Epithelial cell of proximal tubule (primary cell): ENCODE measurements around the gene SMAD6. TPM values are rescaled to one million over a fixed set of nuclear protein-coding genes. Genes with fewer than 3 reads are reported as not detected.

Experiments used
- DNase-seq: peaks from one replicate; pipeline ENCODE4 v3.0.0-alpha.2; 2011; ENCODE audit warnings: low read depth
- H3K4me3 ChIP-seq: 2 replicates; pipeline ENCODE4 v1.5.1; 2011; ENCODE audit warnings: low read depth, mild to moderate bottlenecking, low read length
- CTCF ChIP-seq: conservative IDR thresholded peaks from 2 replicates; pipeline ENCODE4 v1.5.1; 2012; ENCODE audit warnings: low read depth, mild to moderate bottlenecking, low read length
- total RNA-seq: library from RNA; depleted of rRNA; stranded (reverse); fragments of >200 nt; gene quantifications from 2 replicates; pipeline ENCODE4 v1.2.3, GENCODE V29; 2015

SMAD6 gene
- 10.8 and 22.1 TPM in 2 replicates for total RNA-seq

GRCh38 chr15:66702035-66702786 is at the start of gene SMAD6:
Gene SMAD6, plus strand, starts transcription at chr15:66702236. Its CDS starts 1,023 bp downstream, at chr15:66703259.
- DNase-seq = peak; percentile 80
- no peak for TF ChIP-seq CTCF
- peak within 1 kb of the TSS; percentile 57 for H3K4me3 ChIP-seq

DNA sequence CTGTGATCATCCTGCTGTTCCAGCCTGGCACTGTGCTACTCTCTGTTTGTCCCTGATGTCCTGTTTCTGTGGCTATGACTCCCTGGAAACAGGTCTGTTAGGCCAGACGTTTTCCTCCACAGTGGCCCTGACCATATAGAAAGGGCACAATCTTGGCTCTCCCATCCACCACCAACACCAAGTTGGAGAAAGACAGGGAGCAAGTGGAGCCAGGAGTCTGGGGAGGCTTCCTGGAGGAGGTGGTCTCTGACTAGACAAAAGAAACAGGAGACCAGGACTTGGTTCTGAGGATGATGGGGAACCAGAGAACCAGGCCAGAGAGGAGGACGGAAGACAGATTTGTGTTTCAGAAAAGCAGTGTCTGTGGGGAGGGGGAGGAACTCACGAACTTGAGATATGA is 49.2 kb upstream of the SMAD6 start:
- TF ChIP-seq CTCF = no peak

DNA sequence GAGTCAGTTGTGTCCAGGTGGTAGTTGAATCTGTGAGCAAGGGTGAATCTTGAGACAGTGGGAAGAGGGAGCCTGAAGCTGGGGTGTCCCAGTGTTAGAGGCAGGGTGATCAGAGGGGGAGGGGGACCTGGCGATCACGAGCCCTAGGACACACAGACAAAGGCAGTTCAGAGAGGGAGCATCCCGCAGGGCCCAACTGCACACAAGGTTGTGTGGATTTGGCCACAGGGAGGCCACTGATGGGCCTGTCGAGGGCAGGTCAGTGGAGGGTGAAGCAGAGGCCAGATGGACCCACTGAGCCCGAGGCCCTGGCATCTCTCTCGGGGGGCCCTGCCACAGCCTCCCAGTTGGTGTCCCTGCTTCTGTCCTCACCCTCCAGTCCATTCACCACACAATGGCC is 48.6 kb upstream of the SMAD6 start:
- TF ChIP-seq CTCF = no peak
- no peak for DNase-seq
- H3K4me3 ChIP-seq = no peak overlapping the region

More for the DNA sequence above, 49.2 kb upstream of the SMAD6 start:
- H3K4me3 ChIP-seq = no peak overlapping the region
- no peak for DNase-seq

DNA sequence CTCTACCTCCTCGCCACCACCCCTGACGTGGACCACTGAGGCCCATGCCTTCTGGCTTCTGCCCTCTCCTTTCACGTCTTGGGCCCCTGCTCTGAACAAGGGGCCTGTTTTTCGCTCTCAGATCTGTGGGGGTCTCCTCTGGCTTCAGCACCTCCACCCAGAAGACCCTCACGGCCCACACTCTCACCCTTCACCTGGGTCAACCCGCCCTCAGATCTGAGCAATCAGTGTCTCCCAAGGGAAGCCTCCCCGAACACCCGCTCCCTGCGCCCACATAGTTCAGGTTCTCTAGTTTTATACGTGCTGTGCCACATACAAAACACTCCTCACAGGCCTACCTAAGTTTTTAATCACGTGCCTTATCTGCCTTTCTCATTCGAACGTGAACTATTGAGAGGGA is 48.2 kb upstream of the SMAD6 start:
- no peak for TF ChIP-seq CTCF
- no peak overlapping the region for H3K4me3 ChIP-seq
- DNase-seq = no peak

- no peak for DNase-seq
These were observed 47.7 kb upstream of the SMAD6 start for GRCh38 chr15:66654361-66654738.

DNA sequence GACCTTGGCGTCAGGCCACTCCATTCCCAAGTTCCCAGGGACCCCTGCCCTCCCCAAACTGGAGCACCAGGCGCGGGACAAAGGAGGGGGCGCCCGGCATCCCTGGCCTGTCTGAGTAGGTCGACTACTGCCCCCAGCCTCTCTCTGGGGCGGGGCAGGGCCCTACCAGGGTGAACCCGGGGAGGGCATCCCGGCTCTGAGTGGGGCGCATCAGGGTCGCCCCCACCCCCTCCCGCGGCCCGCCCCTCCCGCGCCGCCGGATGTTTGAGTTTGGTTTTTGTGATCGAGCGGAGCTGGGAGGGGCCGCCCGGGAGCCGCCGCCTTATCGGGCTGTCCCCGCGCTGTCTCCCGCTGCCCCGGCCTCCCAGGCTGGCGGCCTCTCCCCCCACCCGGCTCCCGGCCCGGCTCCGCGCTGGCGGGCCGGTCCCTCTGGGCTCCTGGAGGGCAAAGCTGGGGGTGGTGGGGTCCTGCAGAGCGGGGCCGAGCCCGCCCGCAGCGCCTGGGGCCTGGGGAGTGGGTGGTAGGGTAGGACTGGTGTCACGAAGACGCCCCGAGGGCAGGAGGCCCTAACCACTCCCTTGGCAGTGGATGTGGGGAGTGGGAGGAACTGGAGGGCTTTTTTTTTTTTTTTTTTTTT is 47.2 kb upstream of the SMAD6 start:
- no peak for TF ChIP-seq CTCF
- no peak overlapping the region for H3K4me3 ChIP-seq
- DNase-seq = no peak

More at GRCh38 chr15:66654361-66654738, 47.7 kb upstream of the SMAD6 start:
- no peak for TF ChIP-seq CTCF
- no peak overlapping the region for H3K4me3 ChIP-seq

- no peak for DNase-seq
- TF ChIP-seq CTCF = no peak
- no peak overlapping the region for H3K4me3 ChIP-seq
These were observed 46.5 kb upstream of the SMAD6 start for GRCh38 chr15:66655511-66655910.
